ENCODE measurements around the gene ZFAND3.

Gene ZFAND3, protein sequence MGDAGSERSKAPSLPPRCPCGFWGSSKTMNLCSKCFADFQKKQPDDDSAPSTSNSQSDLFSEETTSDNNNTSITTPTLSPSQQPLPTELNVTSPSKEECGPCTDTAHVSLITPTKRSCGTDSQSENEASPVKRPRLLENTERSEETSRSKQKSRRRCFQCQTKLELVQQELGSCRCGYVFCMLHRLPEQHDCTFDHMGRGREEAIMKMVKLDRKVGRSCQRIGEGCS

DNA sequence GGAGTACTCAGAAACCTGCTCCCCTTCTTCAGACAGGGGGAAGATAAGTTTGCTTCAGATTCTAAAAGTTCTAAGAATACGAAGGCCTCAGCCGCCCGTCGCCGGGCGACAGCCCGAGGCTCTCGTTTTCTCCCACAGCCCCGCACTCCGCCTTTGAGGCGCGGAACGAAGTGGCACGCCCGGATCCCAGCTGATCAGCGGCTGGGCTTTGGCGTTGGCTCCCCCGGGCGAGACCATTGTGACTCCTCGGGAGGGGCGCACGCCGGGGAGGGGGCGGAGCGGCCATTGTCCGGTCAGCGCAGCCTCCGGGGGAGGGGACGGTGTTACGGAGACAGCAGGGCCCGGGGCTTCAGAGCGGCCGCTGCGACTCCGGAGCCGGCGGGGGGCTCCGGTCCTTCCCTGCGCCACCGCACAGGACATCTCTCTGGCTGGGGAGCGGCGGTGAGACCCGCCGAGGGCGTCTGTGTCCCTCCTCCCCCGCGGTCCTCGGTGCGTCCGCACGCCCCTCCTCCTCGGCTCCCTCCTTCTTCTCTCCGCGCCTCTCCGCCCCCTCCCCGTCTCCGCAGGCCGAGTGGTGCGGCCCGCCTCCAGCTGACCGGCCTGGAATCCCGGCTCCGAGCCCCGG lies at the start of gene ZFAND3:
Gene ZFAND3, plus strand, starts transcription at position 551 of the 625 bp plus-strand sequence. CDS start 219 bp downstream, outside the sequence.
- peak; percentile 99 for DNase-seq

DNA sequence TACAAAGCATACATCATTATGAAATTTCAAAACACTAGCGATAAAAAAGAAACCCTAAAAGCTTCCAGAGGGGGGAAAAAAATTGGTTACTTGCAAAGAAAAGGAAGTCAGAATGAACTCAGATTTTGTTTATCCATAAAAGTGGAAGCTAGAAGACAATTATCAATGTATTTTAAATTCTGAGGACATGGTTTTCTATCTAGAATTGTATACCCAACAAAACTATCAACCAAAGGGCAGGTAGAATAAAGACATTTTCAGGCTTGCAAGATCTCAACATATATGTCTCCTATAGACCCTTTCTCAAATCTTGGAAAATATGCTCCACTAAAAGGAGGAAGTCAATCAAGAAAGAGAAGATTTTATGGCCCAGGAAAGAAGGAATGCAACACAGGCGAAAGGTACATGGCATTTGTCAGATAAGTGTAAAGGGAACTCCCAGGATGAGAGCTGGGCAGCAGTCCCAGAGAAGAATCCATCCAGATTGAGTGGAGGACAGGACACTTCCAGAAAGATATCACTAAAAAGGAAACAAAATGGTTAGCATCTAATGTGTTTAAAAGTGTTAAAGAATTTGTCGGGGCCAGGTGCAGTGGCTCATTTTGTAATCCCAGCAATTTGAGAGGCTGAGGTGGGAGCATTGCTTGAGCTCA lies 45.4 kb upstream of the ZFAND3 start:
- DNase-seq: no peak

DNA sequence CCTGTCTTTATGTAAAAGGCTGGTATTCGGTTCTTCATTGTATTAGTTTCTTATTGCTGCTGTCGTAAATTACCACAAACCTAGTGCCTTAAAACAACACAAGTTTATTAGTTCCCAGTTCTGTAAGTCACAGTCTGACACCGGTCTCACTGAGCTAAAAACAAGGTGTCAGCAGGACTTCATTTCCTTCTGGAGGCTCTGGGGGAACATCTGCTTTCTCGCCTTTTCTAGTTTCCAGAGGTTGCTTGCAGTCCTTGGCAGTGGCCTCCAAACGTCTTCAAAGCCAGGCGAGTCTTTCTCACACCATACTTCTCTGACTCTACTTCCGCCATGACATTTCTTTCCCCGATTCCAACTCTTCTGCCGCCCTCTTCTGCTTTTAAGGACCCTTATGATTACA lies 43.0 kb upstream of the ZFAND3 start:
- DNase-seq: no peak

DNA sequence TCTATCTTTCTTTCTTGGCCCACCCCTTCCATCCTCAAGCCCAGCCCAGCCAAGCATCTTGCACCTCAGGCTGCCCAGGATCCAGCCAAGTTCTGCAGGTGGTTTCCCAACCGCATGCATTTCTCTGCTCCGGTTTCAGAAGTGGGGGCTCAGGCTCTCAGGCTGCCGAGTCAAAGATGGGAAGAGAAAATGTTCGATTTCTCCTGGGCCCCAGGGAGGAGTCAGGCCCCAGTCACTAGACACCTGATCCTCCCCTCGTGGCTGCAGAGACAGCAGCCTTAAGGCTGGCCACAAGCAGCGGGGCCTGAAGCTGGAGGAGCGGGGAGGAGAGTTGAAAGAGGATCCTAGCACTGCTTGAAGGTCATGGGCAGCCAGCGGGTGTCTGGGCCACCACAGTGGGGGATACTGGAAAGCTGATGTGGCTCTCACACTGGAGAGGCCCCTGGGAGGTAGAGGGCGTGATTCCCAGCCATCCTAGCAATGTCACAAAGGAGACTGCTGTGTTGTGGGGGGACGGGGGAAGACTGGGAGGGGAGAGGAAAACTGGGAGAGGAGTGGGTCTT lies 42.2 kb upstream of the ZFAND3 start:
- DNase-seq: no peak

DNA sequence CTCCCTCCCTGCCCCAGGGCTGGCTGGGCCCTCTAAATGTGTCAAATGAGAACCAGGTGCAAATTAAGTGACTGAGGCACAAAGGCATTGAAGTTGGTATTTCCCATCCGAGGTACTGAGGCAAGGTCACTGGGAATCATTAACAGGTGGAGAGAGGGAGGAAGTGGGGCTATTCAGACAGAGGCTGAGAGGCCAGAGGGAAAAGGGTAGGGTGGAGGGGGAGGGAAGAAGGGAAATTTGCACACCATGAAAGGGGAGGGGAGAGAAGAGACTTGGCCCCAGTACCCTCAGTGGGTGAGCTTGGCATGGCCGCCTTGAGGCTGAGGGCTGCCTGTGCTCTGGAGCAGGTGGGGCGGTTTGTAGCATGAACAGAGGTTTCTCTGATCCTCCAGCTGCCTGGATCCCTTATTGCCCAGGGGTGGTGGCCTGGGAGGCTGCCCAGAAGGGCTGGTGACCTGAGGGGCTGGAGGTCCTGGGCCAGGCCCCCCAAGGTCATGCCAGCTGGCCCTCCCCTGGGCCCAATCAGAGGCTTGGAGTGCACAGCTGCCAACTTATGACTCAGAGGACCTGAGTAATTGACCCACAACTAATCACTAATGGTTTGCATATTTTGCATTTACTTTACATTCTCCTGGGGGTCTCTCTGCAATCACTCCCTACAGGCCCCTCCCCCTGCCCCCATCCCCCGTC lies 40.3 kb upstream of the ZFAND3 start:
- no peak for DNase-seq

DNA sequence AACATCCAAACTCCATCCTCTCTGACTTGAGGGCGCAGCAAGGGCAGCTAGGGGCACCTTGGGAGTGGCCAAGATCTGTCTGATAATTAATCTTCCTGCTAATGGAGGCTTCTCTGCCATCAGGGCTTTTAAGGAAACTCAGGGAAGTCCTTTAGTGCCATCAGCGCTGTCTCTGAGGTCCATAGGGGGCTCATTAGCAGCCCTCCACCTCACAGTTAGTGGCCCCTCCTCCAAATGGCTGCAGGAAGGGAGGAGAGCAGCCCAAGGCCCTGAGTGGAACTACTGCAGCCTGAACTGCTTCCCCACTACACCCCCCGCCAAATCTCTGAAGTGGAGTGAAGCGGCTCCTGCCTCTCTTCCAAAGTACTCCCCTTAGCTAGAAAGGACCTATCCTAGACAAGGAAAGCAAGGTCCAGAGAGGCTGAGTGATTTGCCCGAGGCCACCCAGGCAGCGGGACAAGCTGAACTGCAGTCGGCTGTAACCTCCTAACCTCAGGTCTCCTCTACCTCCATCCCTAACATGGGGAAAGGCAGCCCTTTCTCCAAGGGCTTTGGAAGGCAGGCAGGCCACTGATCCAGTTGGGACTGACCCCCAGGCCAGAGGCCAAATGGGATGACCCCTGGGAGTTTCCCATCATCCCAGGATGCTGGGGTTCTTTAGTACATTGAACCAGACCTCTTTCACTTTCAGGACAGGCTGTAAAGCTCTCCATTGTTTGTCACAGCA lies 39.5 kb upstream of the ZFAND3 start:
- DNase-seq: no peak

DNA sequence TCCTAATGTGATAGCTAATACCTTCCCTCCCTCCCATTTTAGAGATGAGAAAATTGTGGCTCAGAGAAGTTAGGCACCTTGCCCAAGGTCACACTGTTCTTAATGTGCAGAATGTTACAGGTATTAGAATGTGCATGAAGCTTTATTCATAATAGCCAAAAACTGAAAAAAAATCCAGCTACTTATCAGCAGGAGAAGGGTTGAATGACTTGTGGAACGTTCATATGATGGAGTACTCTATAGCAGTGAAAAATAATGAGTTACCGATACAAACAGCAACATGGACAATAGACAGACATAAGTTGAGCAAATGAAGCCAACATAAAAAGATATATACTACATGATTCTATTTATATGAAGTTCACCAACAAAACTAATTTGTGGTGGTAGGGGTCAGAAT lies 37.7 kb upstream of the ZFAND3 start:
- no peak for DNase-seq

DNA sequence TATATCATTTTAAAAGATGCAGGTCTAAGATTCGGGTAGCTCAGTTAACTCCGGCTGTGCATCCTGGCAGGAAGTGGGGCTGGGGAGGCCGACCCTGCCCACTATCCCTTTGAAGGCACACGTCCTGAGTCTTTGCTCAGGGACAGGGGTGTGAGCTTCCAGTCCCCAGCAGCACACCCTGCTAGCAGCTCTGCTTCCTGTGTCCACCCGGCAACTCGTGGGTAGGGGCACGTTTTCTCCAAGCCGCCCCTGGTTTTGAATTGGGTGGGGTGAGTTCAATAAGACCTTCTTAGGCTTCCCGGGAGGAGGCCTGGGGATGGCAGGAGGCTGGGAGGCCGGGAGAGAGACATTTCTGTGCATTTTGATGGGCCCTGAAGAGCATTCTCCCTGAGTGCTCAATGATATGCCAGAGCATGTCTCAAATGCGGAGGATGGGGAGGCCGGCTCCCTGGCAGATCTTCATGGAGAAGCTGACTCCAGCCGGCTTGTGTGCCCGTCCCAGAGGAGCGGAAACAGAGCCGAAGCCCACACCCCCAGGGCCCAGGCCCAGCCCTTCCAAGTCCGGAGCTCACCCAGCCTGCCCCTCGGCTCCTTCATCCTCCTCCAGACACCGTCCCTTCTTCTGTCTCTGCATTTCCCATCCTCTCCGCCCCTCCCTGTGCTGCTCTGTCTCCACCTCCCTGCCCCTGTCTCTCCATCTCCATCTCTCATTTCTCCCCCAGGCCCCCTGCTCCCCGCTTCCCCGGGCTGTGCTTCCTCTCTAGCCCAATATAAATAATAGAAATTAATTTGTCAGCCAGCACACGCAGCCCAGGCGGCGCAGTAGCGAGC lies 36.3 kb upstream of the ZFAND3 start:
- no peak for DNase-seq

DNA sequence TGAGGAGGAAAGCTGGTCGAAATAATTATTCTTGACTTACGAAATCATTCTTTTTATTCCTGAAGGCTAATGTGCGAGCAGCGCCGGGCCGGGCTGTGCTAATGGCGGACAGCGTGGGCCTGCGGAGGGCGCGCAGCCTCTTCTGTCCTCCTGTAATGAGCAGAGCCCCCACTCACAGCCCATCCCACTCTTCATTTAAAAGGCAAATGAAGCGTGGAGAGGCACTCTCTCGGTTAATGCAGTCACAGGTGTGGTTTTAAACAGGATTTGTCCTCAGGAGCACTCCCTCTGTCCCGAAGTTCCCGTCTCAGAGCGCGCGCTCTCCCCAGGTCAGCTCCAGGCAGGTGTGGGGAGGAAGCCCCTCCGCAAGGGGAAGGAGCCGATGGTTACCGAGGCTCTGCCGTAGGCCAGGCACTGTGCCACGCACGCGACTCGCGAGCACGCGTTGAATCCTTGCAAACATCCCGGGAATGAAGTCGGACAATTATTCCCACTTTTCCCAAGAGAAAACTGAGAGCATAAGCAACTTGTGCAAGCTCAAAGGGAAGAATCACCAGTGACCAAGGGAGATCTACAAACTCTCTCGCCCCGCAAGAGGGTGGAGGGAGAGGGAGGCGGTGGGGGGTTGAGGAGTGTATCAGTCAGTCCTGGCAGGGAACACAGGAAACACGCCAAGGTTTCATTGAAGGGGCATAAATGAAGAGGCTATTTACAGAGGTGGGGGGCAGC lies 35.5 kb upstream of the ZFAND3 start:
- DNase-seq: no peak

DNA sequence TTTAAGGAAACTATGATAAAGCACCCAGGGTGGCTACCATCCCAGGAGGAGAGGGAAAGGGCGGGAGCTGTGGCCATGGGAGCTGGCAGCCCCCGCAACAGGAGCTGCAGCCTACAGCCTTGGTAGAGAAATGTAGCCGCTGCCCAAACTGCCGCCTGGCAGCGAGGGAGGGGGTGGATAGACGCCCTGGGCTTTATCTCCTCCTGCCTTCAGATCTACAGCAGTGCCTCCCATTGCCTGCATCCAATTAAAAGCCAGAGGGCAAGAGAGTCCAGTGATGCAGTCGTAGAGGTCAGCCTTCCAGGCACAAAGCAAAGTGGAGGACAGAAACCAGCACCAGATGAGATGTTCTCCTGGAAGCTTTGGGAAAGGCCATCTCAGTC lies 35.0 kb upstream of the ZFAND3 start:
- no peak for DNase-seq

DNA sequence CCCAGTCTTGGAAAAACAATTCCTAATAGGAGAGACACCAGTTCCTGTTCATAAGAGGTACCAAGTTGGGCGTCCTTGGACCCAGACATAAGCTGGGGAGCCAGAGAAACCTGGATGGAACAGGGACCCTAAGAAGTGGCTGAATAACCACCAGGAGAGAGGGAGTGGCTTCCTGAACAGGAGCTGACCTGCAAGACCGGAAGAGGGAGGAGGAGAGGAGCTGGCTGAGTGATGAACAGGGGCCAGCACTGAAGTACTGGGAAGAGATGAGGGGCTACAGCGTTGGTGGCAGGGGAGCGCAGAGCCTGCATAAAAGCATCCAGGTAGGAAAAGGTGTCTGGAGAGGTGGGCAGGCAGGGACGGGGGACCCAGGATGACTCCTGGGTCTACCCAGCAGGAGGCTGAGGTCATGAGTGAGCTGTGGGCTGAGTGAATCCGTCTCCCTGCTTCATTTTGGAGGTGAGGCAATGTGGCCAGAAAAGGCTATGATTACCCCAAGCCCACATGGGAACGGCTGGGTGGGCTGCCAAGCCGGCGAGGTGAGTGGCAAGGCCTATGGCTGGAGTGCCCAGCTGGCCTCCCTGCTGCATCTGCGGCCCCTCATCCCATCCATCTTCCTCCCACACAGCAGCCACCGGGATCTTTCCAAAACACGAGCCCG lies 34.4 kb upstream of the ZFAND3 start:
- DNase-seq: no peak

DNA sequence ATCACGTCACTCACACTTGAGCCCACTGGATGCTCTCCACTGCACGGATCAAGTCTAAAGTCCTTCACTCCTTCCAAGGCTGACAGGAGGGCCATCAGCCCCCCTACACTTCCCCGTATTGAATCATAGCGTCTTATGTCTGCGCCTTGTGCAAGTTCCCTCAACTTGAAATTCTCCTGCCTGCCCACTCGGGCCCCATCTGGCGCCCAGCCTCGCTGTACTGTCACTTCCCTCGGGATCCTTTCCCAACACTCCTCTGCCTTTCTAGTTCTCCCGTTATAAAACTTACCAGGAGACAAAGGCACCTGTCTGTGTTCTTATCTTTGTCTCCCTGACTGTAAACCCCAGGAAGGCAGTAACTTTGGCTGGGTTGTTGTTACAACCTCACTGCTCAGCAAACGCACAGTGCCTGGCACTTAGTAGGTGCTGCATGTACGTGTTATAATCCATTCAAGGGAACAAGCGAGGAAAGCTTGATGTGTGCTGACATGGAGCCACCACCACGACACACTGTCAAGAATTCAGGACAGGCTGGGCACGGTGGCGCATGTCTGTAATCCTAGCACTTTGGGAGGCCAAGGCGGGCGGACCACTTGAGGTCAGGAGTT lies 33.8 kb upstream of the ZFAND3 start:
- DNase-seq: no peak

DNA sequence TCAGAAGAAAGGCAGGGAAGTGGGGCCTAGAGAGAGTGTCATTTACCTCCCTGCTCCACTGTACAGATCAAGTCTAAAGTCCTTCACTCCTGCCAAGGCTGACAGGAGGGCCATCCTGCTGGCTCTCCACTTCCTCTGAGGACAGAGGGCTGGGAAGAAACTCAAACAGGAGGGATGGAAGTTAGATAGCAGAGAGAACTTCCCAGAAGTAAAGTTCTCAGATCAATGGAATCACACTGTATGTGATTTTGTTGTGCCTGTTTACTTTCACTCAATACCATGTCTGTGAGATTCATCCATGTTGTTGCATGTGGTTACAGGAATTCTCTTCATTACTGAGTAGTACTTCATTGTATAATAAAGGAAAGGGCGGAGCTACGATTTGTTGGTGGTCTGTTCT lies 32.3 kb upstream of the ZFAND3 start:
- DNase-seq: no peak

DNA sequence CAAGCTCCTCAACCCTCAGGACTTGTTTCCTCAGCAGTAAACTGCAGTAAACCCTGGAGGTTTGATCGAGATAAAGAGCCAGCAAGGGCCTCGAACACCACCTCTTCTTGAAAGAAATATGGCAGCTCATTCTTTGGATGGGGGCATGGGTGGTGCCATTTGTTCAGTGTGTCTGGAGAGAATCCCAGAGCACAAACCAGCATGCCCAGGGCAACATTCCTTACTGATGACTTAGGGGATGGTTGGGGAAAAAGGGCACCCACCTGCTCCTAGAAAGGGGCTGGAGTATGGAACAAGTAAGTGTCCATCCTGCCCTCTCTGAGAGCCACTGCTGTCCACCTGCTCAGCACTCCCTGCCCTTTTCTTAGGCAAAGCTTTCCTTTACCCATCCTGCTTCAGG lies 31.3 kb upstream of the ZFAND3 start:
- DNase-seq: no peak

DNA sequence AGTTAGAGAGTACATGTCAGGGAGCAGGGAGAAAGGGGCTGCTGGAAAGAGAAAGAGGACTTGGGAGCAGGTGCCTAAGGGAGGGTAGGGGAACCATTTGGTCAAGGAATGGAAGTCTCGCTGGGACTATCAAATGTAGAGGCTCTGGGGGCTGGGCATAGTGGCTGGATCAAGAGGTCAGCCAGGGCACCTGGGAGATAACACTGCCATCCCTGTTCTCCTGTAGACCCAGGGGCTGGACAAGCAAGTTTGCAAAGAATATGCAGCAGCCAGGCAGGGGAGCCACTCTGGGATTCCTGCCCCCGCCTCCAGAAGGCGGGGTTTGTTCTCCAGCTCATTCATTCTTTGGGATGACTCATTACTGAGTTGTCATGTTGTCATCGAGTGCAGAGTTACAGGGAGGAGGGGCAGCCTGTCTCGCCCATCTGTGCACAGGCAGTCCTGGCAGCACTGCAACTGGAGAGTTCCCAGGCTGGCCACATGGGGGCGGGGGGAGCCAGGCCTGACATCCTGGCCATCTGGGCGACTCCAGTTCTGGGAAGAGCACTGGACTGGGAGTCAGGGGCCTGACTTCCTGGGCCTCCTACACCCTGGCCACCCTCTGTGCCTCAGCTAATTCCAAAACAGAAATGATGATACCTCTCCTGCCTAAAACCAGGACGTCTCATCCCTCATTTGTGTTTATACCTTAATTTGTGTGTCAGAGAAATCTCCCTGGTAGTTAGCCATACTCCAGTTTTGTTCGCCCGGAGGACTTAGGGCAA lies 28.2 kb upstream of the ZFAND3 start:
- DNase-seq: peak; percentile 98

DNA sequence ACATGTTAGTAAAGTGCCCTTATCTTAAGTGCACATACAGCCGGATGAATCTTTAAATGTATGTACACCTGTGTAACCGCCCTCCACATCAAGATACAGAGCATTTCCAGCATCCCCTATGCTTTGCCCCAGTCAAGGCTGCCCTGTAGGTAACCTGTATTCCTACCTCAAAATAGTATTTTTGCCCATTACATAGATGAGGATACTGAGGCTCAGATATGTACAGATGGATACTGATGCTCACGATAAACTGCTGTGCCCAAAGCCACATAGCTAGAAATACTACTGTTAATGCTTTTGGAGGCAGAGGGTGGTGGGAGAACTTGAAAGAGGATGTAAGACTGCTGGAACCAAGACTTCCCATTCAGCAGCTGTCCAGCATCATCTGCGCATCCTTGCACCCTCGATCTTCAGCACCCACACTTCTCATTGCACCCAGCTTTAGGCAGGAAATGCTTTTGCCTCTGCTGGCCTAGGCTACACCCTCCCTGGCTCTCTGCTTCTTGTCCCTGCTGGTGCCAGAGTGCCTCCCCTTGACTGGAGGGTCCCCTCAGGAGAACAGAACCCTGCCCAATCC lies 27.0 kb upstream of the ZFAND3 start:
- no peak for DNase-seq

DNA sequence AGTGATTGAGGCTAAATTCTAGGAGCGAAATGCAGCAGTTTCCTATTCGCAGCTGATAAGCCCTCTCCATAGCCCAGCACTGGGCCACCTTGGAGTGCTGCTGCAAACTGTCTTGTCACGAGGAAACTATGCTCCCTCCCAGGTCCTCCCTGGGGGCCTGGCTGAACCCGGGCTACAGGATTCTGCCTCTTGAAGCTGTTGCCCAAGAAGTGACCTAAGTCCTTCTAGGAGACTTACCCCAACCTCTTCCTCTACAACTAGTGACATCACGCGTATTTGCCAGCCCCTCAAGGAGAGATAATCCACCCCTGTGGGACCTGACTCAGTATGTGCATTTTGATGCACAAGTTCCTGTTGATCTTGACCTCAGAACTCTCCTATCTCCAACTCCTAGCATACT lies 26.5 kb upstream of the ZFAND3 start:
- peak; percentile 46 for DNase-seq

DNA sequence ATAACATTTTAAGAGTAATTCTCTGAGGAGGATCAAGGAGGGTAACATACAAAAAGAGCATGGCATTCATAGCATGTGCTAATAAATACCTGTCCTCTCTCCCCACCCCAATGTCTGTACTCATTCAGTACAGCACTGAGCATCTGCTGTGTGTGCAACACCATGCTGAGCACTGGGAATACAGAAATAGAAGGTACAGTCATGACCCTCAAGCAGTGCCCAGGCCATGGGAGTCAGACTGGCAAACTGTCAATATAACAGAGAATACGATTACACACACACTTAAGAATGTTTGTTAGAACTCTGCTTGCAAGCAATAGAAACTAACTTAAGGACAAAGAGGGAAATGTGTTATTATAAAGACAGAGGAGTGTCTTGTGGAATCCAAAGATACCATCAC lies 24.7 kb upstream of the ZFAND3 start:
- DNase-seq: no peak
